ENCODE measurements around the gene MPST.

MPST gene

DNA sequence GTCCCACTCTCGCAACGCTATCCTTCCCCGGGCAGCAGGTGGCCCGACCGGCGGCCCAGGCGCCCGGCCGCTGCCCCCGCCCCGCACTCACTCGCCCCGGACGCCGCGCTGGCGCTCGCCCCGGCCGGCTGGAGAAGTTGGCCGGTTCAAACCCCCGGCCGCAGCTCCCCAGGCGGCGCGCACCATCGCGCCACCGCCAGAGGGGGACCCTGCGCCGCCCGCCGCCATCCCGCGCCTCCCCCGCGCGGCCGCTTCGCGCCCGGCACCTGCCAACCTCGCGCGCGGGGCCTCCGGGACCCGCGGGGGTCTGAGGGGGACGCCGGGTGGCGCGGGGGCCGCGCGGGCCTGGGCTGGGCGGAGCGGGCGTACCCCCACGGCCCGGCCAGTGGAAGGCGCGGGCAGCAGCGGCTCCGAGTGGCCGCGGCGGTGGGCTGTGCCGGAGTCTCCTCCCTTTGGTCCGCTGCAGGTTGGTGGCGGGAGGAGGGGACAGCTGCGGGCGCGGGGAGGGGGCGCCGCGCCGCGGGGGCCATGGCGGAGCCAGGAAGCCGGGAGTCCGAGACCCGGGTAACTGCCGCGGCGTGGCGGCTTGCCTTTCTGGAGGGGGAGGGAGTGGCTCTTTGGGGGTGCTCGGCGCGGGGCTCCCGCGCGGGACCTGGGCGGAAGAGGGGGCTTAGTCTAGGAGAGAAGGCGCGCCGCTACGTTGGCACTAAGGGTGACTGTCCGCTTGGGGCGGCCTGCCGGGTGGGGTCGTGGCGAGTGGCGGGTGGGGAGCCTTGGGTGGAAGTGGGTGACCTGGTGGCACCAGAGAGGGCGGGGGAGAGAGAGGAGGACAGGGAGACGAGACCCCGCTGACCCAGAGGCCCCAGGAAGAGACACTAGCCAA is at the start of gene MPST, which contains the start of gene TST:
TSS of gene MPST (plus strand) at position 434 of the 883 bp plus-strand sequence. CDS start at position 529, 95 bp downstream.
TSS of gene TST (minus strand) at position 139 of the 883 bp plus-strand sequence. CDS start 715 bp downstream, outside the sequence.
- peaks cover 16% of the 10 kb centered on the region for H3K36me3 ChIP-seq (replicated peaks)
- in situ Hi-C loops (cut with MboI; ENCODE audit: low sequenced_read_pairs) = no loop called here
- H3K9me3 ChIP-seq = no peaks in the 10 kb centered on the region
- H3K4me1 ChIP-seq = peaks cover 6% of the 10 kb centered on the region
- H3K4me3 ChIP-seq = peak within 1 kb of the TSS; percentile 83
- H3K27me3 ChIP-seq (ENCODE audit: low read depth) = no peaks in the 10 kb centered on the region
- peak; percentile 70 to 84 for DNase-seq (ENCODE audit: low spot score in 2 of 2)

DNA sequence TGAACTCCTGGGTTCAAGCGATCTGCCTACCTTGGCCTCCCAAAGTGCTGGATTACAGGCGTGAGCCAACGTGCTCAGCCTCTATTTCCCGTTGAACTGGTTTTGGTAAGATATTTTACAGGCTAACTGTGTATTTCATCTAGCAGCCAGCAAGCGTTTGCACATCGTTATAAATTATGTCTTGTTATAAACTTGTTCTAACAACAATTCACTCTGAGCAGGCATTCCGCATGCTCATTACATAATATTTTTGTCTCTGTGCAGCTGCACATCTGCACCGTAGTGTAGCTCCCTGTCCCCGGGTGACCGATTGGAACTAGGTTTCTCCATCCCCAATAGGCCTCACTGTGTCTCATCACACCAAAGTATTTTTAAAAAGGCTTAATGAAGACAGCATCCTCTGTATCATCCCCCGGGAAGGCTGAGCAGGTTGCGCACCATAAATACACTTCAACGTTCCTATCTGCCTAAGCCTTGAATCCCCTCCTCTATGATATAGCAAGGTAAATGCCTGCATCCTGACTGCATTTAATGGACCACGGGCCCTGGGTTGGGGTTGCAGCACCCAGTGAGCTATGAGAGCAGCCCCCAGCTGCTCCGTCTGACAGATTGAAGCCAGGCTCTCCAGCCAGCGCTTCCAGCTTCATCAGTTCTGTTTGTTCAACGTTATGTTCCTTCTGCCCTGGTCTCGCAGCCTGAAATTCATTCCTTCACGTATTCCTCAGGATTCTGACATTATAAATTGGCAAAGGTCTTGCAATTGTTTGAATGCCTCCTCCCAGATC is 48.0 kb upstream of the MPST start:
- Histone ChIP-seq H3K4me3 (no peak overlapping the region), H3K27me3 (ENCODE audit: low read depth) (peaks cover 15% of the 10 kb centered on the region; the same call in 1 of the 2 replicates), H3K36me3 (replicated peaks) (no peaks in the 10 kb centered on the region), H3K9me3 (no peaks in the 10 kb centered on the region), H3K4me1 (no peaks in the 10 kb centered on the region)
- no peak for DNase-seq (ENCODE audit: low spot score in 2 of 2)
- in situ Hi-C loops (cut with MboI; ENCODE audit: low sequenced_read_pairs) = no loop called here

DNA sequence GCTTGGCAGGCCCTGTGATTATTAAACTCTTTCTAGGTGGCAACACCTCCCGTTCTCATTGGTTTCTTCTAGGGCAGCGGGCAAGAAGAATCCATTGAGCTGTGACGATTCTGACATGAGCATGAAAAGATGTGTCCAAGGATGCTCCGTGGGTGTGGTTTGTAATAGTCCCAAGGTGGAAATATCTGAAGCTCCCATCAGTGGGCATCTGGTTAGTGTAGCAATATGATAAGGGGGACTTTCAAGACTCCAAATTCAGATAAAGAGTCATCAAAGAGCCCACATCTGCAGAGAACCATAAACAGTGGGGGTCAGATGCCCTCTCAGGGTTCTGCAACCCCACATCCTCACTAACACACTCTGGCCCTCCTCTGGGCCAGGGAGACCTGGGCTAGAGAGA is 42.9 kb upstream of the MPST start:
- peaks cover 2% of the 10 kb centered on the region; the same call in 1 of the 2 replicates for H3K4me1 ChIP-seq
- no peaks in the 10 kb centered on the region for H3K36me3 ChIP-seq (replicated peaks)
- in situ Hi-C loops (cut with MboI; ENCODE audit: low sequenced_read_pairs) = no loop called here
- no peaks in the 10 kb centered on the region for H3K9me3 ChIP-seq
- no peak for DNase-seq (ENCODE audit: low spot score in 2 of 2)
- H3K27me3 ChIP-seq (ENCODE audit: low read depth) = peaks cover 7% of the 10 kb centered on the region; the same call in 1 of the 2 replicates
- H3K4me3 ChIP-seq = no peak overlapping the region

DNA sequence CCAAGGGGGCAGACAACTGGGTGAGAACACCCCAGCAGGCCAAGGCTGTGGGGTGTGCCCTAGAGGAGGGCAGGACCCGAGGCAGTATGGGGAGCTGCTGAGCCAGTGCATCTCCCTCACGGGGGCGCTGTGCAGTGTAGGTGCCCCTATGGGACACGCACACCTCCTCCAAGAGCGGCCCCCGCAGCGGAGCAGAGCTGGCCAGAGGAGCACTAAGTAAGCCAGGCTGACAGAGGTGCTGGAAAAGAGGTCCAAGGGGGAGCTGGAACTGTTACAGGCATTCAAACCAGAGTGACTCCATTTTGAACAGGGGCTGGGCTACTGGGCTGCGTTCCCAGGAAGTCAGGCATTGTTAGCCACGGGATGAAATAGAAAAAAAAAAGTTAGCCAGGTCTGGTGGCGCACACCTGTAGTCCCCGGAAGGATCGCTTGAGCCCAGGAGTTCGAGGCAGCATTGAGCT is 42.1 kb upstream of the MPST start:
- DNase-seq (ENCODE audit: low spot score in 2 of 2) = peak; percentile 37 to 84
- Histone ChIP-seq H3K9me3 (no peaks in the 10 kb centered on the region), H3K27me3 (ENCODE audit: low read depth) (peaks cover 7% of the 10 kb centered on the region; the same call in 1 of the 2 replicates), H3K4me3 (peak overlapping the region; percentile 5), H3K4me1 (peaks cover 2% of the 10 kb centered on the region; the same call in 1 of the 2 replicates), H3K36me3 (replicated peaks) (no peaks in the 10 kb centered on the region)
- in situ Hi-C loops (cut with MboI; ENCODE audit: low sequenced_read_pairs) = no loop called here

DNA sequence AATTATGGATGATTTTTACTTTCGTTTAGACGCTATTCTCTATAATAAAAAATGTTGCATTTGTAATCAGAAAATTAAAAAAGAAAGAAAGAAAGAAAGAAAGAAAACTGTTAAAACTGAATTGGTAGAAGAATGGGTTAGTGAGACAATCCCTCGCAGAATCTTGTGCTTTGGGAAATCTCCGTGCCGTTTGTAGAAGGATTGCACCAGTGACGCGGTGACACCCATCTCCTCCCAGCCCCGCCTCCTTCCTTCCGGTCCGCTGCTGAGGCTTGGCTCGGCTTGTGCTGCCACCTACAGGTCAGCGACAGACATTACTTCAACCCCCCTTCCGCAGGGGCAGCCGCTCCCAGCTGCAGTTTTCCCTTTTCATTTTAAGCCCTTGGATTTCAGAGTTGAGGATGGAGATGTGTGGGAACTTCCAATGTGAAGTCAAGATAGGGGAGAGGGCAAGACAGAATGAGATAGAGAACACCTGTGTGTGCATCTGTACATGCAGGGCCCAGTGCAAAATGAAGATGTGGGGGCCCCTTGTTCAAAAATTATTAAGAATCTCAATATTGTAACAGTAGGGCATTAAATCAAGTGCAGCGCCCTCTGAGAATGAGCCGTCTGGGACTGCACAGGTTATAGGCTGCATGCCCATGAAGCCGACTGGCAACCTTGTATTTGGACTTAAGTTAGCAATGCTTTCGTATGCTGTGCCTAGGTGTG is 41.4 kb upstream of the MPST start:
- Histone ChIP-seq H3K4me3 (peak overlapping the region; percentile 5), H3K9me3 (no peaks in the 10 kb centered on the region), H3K4me1 (peaks cover 2% of the 10 kb centered on the region; the same call in 1 of the 2 replicates), H3K27me3 (ENCODE audit: low read depth) (peaks cover 5% of the 10 kb centered on the region; the same call in 1 of the 2 replicates), H3K36me3 (replicated peaks) (no peaks in the 10 kb centered on the region)
- in situ Hi-C loops (cut with MboI; ENCODE audit: low sequenced_read_pairs) = no loop called here
- DNase-seq (ENCODE audit: low spot score in 2 of 2) = peak; percentile 83 to 94

DNA sequence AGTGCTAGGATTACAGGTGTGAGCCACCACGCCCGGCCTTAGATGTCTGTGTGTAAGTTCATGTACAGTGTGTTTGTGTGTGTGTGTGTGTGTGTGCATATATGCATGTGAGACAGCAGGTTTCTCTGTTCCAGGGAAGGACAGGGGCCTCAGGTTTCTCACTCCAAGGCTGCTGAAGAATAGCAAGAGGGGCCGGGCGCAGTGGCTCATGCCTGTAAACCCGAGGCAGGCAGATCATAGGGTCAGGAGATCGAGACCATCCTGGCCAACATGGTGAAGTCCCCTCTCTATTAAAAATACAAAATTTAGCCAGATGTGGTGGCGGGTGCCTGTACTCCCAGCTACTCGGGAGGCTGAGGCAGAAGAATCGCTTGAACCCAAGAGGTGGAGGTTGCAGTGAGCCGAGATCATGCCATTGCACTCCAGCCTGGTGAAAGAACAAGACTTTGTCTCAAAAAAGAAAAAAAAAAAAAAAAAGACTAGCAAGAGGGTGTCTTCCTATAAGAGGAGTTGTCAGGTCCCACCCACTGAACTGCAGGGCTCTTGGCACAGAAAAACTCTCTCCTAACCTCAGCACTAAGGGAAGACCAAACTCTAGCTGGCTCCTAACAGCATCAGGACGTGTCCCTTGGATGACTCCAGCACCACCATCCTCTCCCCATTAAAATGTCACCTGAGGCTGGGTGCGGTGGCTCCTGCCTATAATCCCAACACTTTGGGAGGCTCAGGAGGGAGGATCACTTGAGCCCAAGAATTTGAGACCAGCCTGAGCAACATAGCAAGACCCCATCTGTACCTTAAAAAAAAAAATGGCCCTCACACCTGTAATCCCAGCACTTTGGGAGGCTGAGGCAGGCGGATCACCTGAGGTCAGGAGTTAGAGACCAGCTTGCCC is 40.3 kb upstream of the MPST start:
- Histone ChIP-seq H3K4me3 (no peak overlapping the region), H3K36me3 (replicated peaks) (no peaks in the 10 kb centered on the region), H3K4me1 (peaks cover 2% of the 10 kb centered on the region; the same call in 1 of the 2 replicates), H3K27me3 (ENCODE audit: low read depth) (peaks cover 5% of the 10 kb centered on the region; the same call in 1 of the 2 replicates), H3K9me3 (no peaks in the 10 kb centered on the region)
- no peak for DNase-seq (ENCODE audit: low spot score in 2 of 2)
- in situ Hi-C loops (cut with MboI; ENCODE audit: low sequenced_read_pairs) = no loop called here

DNA sequence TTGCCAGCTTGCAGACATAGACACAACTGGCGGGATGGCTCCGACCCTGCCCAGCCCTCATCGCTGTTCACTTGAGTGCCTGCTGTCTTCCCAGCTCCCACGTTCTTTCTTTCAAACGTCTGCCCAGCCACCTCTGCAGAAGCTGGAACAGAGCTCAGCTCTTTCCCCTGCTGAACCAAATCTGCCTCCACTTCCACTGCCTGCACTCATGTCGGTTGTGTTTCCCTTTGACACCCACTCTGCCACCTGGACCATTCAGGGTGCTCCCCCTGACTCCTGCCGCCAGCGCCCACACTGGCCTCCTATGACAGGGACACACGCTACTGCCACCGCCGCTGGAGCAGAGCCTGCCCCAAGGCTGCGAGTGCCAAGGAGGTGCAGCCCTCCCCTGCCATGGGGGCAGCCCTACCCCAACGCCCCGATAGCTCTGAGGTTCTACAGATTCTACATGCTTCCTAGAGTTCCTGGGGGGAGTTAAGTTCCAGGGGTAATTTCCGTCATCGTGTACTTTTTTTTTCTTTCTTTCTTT is 38.2 kb upstream of the MPST start:
- Histone ChIP-seq H3K9me3 (peaks cover 7% of the 10 kb centered on the region), H3K27me3 (ENCODE audit: low read depth) (no peaks in the 10 kb centered on the region), H3K36me3 (replicated peaks) (no peaks in the 10 kb centered on the region), H3K4me1 (peaks cover 2% of the 10 kb centered on the region; the same call in 1 of the 2 replicates), H3K4me3 (no peak overlapping the region)
- in situ Hi-C loops (cut with MboI; ENCODE audit: low sequenced_read_pairs) = no loop called here
- DNase-seq (ENCODE audit: low spot score in 2 of 2) = no peak

DNA sequence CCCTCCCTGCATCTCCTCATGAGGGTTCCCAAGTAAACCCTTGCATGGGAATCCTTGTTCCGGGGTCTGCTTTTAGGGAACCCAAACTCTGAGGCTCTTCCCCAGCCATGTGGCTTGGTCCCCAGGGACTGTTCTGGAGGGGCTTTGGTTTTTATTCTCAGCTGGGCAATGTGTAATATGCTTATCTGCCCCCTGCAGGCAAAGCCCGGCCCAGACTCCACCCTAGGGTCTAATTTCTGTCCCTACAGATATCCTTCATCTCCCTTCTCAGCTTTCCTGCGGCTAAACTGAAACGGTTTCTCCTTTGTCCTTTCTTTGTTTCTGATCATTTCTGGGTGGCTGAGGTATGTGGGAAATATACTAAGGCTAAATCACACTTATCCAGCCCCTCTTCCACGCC is 37.4 kb upstream of the MPST start:
- H3K9me3 ChIP-seq = peaks cover 12% of the 10 kb centered on the region
- peaks cover 2% of the 10 kb centered on the region; the same call in 1 of the 2 replicates for H3K4me1 ChIP-seq
- peak in 1 of 2 experiments; percentile 24 for DNase-seq (ENCODE audit: low spot score in 2 of 2)
- in situ Hi-C loops (cut with MboI; ENCODE audit: low sequenced_read_pairs) = no loop called here
- no peaks in the 10 kb centered on the region for H3K27me3 ChIP-seq (ENCODE audit: low read depth)
- H3K36me3 ChIP-seq (replicated peaks) = no peaks in the 10 kb centered on the region
- no peak overlapping the region for H3K4me3 ChIP-seq

DNA sequence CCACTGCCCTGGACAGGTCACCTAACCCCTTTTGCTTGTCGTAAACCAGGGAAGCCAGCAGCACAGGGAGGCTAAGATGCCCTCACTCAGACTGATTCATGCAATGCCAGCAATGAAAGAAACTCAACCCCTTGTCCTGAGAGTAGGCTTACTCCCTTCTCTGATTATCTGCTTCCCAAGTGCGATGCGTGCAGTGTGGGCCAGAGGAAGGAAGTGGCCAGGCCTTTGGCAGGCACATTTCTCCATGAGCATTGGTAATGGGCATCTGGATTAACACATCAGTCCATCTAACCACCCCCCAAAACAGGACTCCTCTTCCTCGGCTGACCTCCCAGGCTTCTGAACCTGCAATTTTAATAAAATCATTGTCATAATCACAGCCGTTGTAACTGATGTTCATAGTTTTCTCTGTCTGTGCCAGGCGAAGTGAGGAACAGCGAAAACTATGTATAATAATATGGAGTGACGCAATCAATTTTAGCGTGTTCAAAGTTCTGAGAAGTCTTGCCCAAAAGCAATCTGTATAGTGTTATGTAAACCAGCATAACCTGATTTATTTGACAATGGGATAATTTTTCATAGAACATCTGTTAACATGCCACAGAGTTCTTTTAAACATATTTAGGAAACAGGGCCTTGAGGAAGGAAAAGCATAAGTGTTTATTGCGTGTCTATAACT is 34.2 kb upstream of the MPST start:
- Histone ChIP-seq H3K4me3 (no peak overlapping the region), H3K27me3 (ENCODE audit: low read depth) (no peaks in the 10 kb centered on the region), H3K36me3 (replicated peaks) (no peaks in the 10 kb centered on the region), H3K9me3 (peaks cover 12% of the 10 kb centered on the region), H3K4me1 (no peaks in the 10 kb centered on the region)
- in situ Hi-C loops (cut with MboI; ENCODE audit: low sequenced_read_pairs) = no loop called here
- DNase-seq (ENCODE audit: low spot score in 2 of 2) = no peak

DNA sequence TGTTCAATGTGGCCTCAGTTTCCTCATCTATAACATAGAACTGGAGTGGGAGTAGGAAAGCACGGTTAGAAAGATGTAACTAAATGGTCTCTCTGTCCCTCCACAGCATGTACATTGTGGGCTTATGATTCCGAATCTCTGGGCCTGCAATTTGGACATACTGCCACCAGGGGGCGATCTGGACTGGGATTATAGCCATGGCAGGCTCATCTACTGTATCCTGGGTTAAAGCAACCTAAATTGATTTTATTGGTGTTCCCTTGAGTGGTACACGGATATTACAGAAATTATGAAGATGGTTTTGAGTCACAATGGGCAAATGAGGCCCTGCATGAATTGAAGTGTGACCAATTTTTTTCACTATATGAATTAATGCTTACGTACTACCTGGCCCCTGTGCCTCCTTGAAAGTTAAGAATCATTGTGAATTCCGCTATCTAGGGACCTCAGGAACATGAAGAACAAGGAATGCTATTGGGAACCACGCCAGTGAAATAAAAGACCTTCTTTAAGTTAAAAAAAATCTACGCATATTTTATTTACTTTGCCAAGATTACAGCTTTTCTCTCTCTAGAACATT is 33.2 kb upstream of the MPST start:
- in situ Hi-C loops (cut with MboI; ENCODE audit: low sequenced_read_pairs) = no loop called here
- H3K9me3 ChIP-seq = peaks cover 12% of the 10 kb centered on the region
- H3K4me3 ChIP-seq = no peak overlapping the region
- DNase-seq (ENCODE audit: low spot score in 2 of 2) = peak in 1 of 2 experiments; percentile 36
- H3K36me3 ChIP-seq (replicated peaks) = no peaks in the 10 kb centered on the region
- H3K4me1 ChIP-seq = no peaks in the 10 kb centered on the region
- 0 out of 2 replicates have a peak, but pooled peaks cover under 1% of the 10 kb centered on the region for H3K27me3 ChIP-seq (ENCODE audit: low read depth)

DNA sequence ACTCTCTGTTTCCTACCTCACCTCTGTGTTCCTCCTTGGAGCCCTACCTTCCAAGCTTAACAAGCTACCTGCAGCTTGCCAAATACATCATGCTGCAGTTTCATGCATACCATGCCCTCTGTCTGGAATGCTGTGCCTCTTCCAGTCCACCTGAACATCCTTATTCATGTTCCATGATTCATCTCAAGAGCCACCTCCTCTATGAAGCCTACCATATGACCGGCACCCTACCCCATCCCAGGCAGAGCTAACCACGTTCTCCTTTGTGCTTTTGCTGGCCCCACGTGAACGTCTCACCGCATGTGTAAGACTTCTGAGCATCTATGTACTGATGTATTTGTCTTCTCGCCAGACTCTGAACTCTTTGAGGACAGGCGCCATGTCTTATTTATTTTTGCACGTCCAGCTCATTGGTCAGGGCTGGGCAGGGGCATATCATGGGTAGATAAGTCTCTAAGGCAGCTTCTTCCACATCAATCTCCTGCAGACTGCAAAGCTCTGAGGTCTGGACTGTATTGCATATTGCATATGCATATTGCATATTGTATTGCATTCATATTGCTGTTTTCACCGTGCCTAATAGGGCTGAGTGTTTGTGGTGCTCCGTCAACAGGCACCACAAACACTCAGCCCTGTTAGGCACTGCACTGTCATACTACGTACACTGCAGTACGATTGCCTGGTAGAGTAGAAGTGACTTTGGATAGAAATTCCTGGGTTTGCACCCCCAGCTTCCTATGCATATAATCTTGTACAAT is 31.3 kb upstream of the MPST start:
- Histone ChIP-seq H3K9me3 (peaks cover 12% of the 10 kb centered on the region), H3K4me1 (no peaks in the 10 kb centered on the region), H3K36me3 (replicated peaks) (no peaks in the 10 kb centered on the region), H3K4me3 (no peak overlapping the region), H3K27me3 (ENCODE audit: low read depth) (peaks cover 8% of the 10 kb centered on the region; the same call in 1 of the 2 replicates)
- DNase-seq (ENCODE audit: low spot score in 2 of 2) = no peak
- in situ Hi-C loops (cut with MboI; ENCODE audit: low sequenced_read_pairs) = no loop called here

Data from HAP-1 (cell line).